CD4-positive, alpha-beta memory T cell (primary cell): Measurements from ENCODE around the gene C9orf40. TPM values are rescaled to one million over a fixed set of nuclear protein-coding genes. Genes with fewer than 3 reads are reported as not detected.

Experiments used
- CTCF ChIA-PET: fragments of 350-600 bp; sonication (Branson Sonifier 250); formaldehyde crosslinking; loops from one replicate; lab custom pipeline; 2021; ENCODE audit warnings: inconsistent platforms; ENCODE audit not compliant: partially characterized antibody; lab: Charles Lee
- POLR2A ChIA-PET: fragments of 350-600 bp; sonication (Branson Sonifier 250); formaldehyde crosslinking; loops from one replicate; lab custom pipeline; 2021; ENCODE audit not compliant: partially characterized antibody; lab: Charles Lee
- DNase-seq, 5 donors: peaks; one replicate each; pipeline versions ENCODE4 v3.0.0 to v3.0.0-alpha.2; 2020 to 2022; ENCODE audit warnings: mixed read lengths in 1 of 5
- H3K27ac ChIP-seq: one replicate; pipeline ENCODE4 v1.7.0; 2013; ENCODE audit warnings: low read depth, low read length
- H3K27me3 ChIP-seq: 2 replicates; pipeline ENCODE4 v1.7.0; 2013; ENCODE audit warnings: mild to moderate bottlenecking, low read length, moderate library complexity; ENCODE audit not compliant: insufficient read depth
- H3K36me3 ChIP-seq: 2 replicates; pipeline ENCODE4 v1.7.0; 2013; ENCODE audit warnings: mild to moderate bottlenecking, low read length, moderate library complexity; ENCODE audit not compliant: insufficient read depth
- H3K4me1 ChIP-seq: 2 replicates; pipeline ENCODE4 v1.7.0; 2013; ENCODE audit warnings: mild to moderate bottlenecking, low read length, moderate library complexity; ENCODE audit not compliant: insufficient read depth
- H3K4me3 ChIP-seq, 2 donors: one replicate each; pipeline ENCODE4 v1.7.0; 2013; ENCODE audit warnings: low read length in 2 of 2, mild to moderate bottlenecking in 1 of 2
- H3K9me3 ChIP-seq, 2 donors: one replicate each; pipeline ENCODE4 v1.7.0; 2013; ENCODE audit warnings: low read length in 2 of 2, control low read depth in 1 of 2; ENCODE audit not compliant: control insufficient read depth in 1 of 2
- H3K27ac Mint-ChIP-seq, 7 donors: one replicate each; pipeline ENCODE4 v1.8.0; 2020 to 2021; ENCODE audit warnings: mixed read lengths in 7 of 7, mild to moderate bottlenecking in 6 of 7, inconsistent platforms in 3 of 7, moderate library complexity in 3 of 7
- H3K27me3 Mint-ChIP-seq, 2 donors: one replicate each; pipeline ENCODE4 v1.8.0; 2020 to 2021; ENCODE audit warnings: mixed read lengths in 2 of 2
- H3K36me3 Mint-ChIP-seq, 2 donors: one replicate each; pipeline ENCODE4 v1.8.0; 2020 to 2021; ENCODE audit warnings: mixed read lengths in 2 of 2, inconsistent platforms in 1 of 2, mild to moderate bottlenecking in 1 of 2
- H3K4me1 Mint-ChIP-seq, 4 donors: one replicate each; pipeline ENCODE4 v1.8.0; 2020 to 2021; ENCODE audit warnings: mixed read lengths in 4 of 4, mild to moderate bottlenecking in 1 of 4
- H3K4me3 Mint-ChIP-seq, 8 donors: one replicate each; pipeline ENCODE4 v1.8.0; 2020 to 2021; ENCODE audit warnings: mixed read lengths in 8 of 8, mild to moderate bottlenecking in 7 of 8, moderate library complexity in 6 of 8, inconsistent platforms in 3 of 8
- H3K9me3 Mint-ChIP-seq, 8 donors: one replicate each; pipeline ENCODE4 v1.8.0; 2020 to 2021; ENCODE audit warnings: mixed read lengths in 8 of 8, mild to moderate bottlenecking in 5 of 8, inconsistent platforms in 3 of 8, moderate library complexity in 1 of 8
- intact Hi-C: fragments of 100-400 bp; cut with micrococcal nuclease; formaldehyde crosslinking; loops from one replicate; pipeline ENCODE4 v1.15.1; 2023
- polyA plus RNA-seq, 2 donors: library from polyadenylated mRNA; unstranded; fragments of 300-500 nt; fragmentation: Illumina TruSeq; gene quantifications; one replicate each; pipeline ENCODE4 v1.2.3, GENCODE V29; 2021
- total RNA-seq, 2 experiments: library from RNA; stranded (reverse); gene quantifications; one replicate each; pipeline ENCODE4 v1.2.3, GENCODE V29; 2021

C9orf40 gene
- 1 to 10 TPM; 7.1 to 7.4 TPM for total RNA-seq
- 1 to 10 TPM; 2.2 to 3.8 TPM for polyA plus RNA-seq

GRCh38 chr9:74952201-74953151, at the start of gene C9orf40:
TSS of gene C9orf40 (minus strand) at chr9:74952912. CDS start at chr9:74952611, 301 bp downstream.
- ChIA-PET CTCF (interaction anchor here (0.6 to 5.3 kb wide), 44 partner anchors 8 to 285 kb away, joined by 3 to 49 read pairs (median 4); partner anchors contain the start of genes CARNMT1, NMRK1 and OSTF1), POLR2A (interaction anchor here (0.6 to 4.6 kb wide), 18 partner anchors 9 to 1797 kb away, joined by 3 to 54 read pairs (median 4); partner anchors contain the start of genes CARNMT1, NMRK1, OSTF1 and RFK)
- Mint-ChIP-seq H3K36me3 (peaks cover 0 to 9% of the 10 kb centered on the region in 2 donors), H3K4me3 (peak within 1 kb of the TSS; percentile 96 to 100 (median 98)), H3K27me3 (no peaks in the 10 kb centered on the region), H3K9me3 (no peaks in the 10 kb centered on the region), H3K27ac (peak within 1 kb of the TSS; percentile 93 to 98 (median 97)), H3K4me1 (peaks cover 9 to 31% (median 23%) of the 10 kb centered on the region in 4 donors)
- Histone ChIP-seq H3K4me3 (peak within 1 kb of the TSS; percentile 66 to 96), H3K27me3 (no peaks in the 10 kb centered on the region), H3K4me1 (peaks cover 23% of the 10 kb centered on the region), H3K36me3 (no peaks in the 10 kb centered on the region), H3K9me3 (no peaks in the 10 kb centered on the region), H3K27ac (peak within 1 kb of the TSS; percentile 82)
- intact Hi-C loops, result loop anchor here (1.0 to 10.0 kb wide), 7 partner anchors 50 to 235 kb away; partner anchors contain the start of genes CARNMT1, NMRK1, OSTF1 and TRPM6
- DNase-seq, result peak; percentile 88 to 90 (median 89)

- ChIA-PET POLR2A (no interaction called here), CTCF (interaction anchor here (0.8 to 13.8 kb wide), 12 partner anchors 16 to 227 kb away, joined by 3 to 284 read pairs (median 5); partner anchors contain the start of genes C9orf40 and CARNMT1)
- DNase-seq, result peak in 4 of 5 donors; percentile 65 to 67 (median 66)
- Mint-ChIP-seq H3K36me3 (peaks cover 17 to 18% of the 10 kb centered on the region in 2 donors), H3K27me3 (no peaks in the 10 kb centered on the region), H3K4me3 (no peak overlapping the region), H3K4me1 (peaks cover 0 to 7% (median 6%) of the 10 kb centered on the region in 4 donors), H3K27ac (no peak overlapping the region), H3K9me3 (no peaks in the 10 kb centered on the region)
- Histone ChIP-seq H3K27me3 (no peaks in the 10 kb centered on the region), H3K36me3 (peaks cover 9% of the 10 kb centered on the region), H3K27ac (no peak overlapping the region), H3K4me3 (no peak overlapping the region), H3K9me3 (no peaks in the 10 kb centered on the region), H3K4me1 (no peaks in the 10 kb centered on the region)
- intact Hi-C loops, result loop anchor here (1.0 to 2.0 kb wide), 3 partner anchors 49 to 225 kb away; partner anchors contain the start of gene C9orf40
These were observed 49.2 kb upstream of the C9orf40 start for GRCh38 chr9:75001719-75002421.

- ChIA-PET POLR2A (interaction anchor here (1.1 kb wide), 1 partner anchor 27 kb away, joined by 3 read pairs; the partner anchor contains the start of gene CARNMT1), CTCF (interaction anchor here (1.2 to 13.8 kb wide), 6 partner anchors 14 to 226 kb away, joined by 3 to 284 read pairs (median 8); partner anchors contain the start of genes C9orf40 and CARNMT1)
- H3K36me3 Mint-ChIP-seq, result peaks cover 22% of the 10 kb centered on the region in 2 donors
- no peaks in the 10 kb centered on the region for H3K9me3 Mint-ChIP-seq
- H3K27me3 Mint-ChIP-seq, result no peaks in the 10 kb centered on the region
- H3K9me3 ChIP-seq, result no peaks in the 10 kb centered on the region
- no peaks in the 10 kb centered on the region for H3K27me3 ChIP-seq
- intact Hi-C loops, result no loop called here
- H3K4me3 Mint-ChIP-seq, result no peak overlapping the region
- H3K4me3 ChIP-seq, result no peak overlapping the region
- DNase-seq, result no peak
- H3K27ac Mint-ChIP-seq, result no peak overlapping the region
- peaks cover 9% of the 10 kb centered on the region for H3K36me3 ChIP-seq
- H3K4me1 ChIP-seq, result no peaks in the 10 kb centered on the region
- H3K4me1 Mint-ChIP-seq, result peaks cover 0 to 7% (median 6%) of the 10 kb centered on the region in 4 donors
- no peak overlapping the region for H3K27ac ChIP-seq
These were observed 48.1 kb upstream of the C9orf40 start for GRCh38 chr9:75000835-75001234.

GRCh38 chr9:74985041-74985440, 32.3 kb upstream of the C9orf40 start:
- intact Hi-C loops, result no loop called here
- no peaks in the 10 kb centered on the region for H3K4me1 ChIP-seq
- no peaks in the 10 kb centered on the region for H3K27me3 ChIP-seq
- no peaks in the 10 kb centered on the region for H3K9me3 Mint-ChIP-seq
- no peaks in the 10 kb centered on the region for H3K9me3 ChIP-seq
- DNase-seq, result no peak
- H3K4me1 Mint-ChIP-seq, result peaks cover 0 to 2% (median 0%) of the 10 kb centered on the region in 4 donors
- no peak overlapping the region for H3K4me3 Mint-ChIP-seq
- peaks cover 48 to 51% of the 10 kb centered on the region in 2 donors for H3K36me3 Mint-ChIP-seq
- POLR2A ChIA-PET, result no interaction called here
- H3K36me3 ChIP-seq, result no peaks in the 10 kb centered on the region
- CTCF ChIA-PET, result interaction anchor here (0.6 to 1.9 kb wide), 4 partner anchors 18 to 95 kb away, joined by 3 to 6 read pairs (median 3); partner anchors contain the start of gene C9orf40
- no peak overlapping the region for H3K27ac ChIP-seq
- H3K4me3 ChIP-seq, result no peak overlapping the region
- H3K27me3 Mint-ChIP-seq, result no peaks in the 10 kb centered on the region
- no peak overlapping the region for H3K27ac Mint-ChIP-seq

- Mint-ChIP-seq H3K9me3 (no peaks in the 10 kb centered on the region), H3K4me3 (no peak overlapping the region), H3K4me1 (peaks cover 0 to 2% (median 0%) of the 10 kb centered on the region in 4 donors), H3K36me3 (peaks cover 49% of the 10 kb centered on the region in 2 donors), H3K27ac (no peak overlapping the region), H3K27me3 (no peaks in the 10 kb centered on the region)
- H3K9me3 ChIP-seq, result no peaks in the 10 kb centered on the region
- intact Hi-C loops, result no loop called here
- no peak overlapping the region for H3K4me3 ChIP-seq
- ChIA-PET CTCF (interaction anchor here (1.9 kb wide), 1 partner anchor 32 kb away, joined by 6 read pairs; the partner anchor contains the start of gene C9orf40), POLR2A (no interaction called here)
- H3K27me3 ChIP-seq, result no peaks in the 10 kb centered on the region
- DNase-seq, result no peak
- no peaks in the 10 kb centered on the region for H3K36me3 ChIP-seq
- no peaks in the 10 kb centered on the region for H3K4me1 ChIP-seq
- no peak overlapping the region for H3K27ac ChIP-seq
These were observed 31.0 kb upstream of the C9orf40 start for GRCh38 chr9:74983709-74984108.

GRCh38 chr9:74979844-74980243, 27.1 kb upstream of the C9orf40 start:
- Histone ChIP-seq H3K36me3 (no peaks in the 10 kb centered on the region), H3K27ac (no peak overlapping the region), H3K9me3 (no peaks in the 10 kb centered on the region), H3K4me3 (no peak overlapping the region), H3K4me1 (no peaks in the 10 kb centered on the region), H3K27me3 (no peaks in the 10 kb centered on the region)
- ChIA-PET POLR2A (no interaction called here), CTCF (interaction anchor here (2.6 kb wide), 1 partner anchor 208 kb away, joined by 9 read pairs; no protein-coding TSS in a partner anchor)
- intact Hi-C loops, result no loop called here
- no peak for DNase-seq
- H3K9me3 Mint-ChIP-seq, result peaks cover 0 to 5% (median 0%) of the 10 kb centered on the region in 8 donors
- H3K4me1 Mint-ChIP-seq, result peaks cover 0 to under 1% (median 0%) of the 10 kb centered on the region in 4 donors
- no peak overlapping the region for H3K27ac Mint-ChIP-seq
- peaks cover 39 to 67% of the 10 kb centered on the region in 2 donors for H3K36me3 Mint-ChIP-seq
- no peak overlapping the region for H3K4me3 Mint-ChIP-seq
- H3K27me3 Mint-ChIP-seq, result no peaks in the 10 kb centered on the region
